Pancreas (tissue), 10 donors: ENCODE measurements around the gene NOL4L. TPM values are rescaled to one million over a fixed set of nuclear protein-coding genes. Genes with fewer than 3 reads are reported as not detected.

Experiments
- ATAC-seq, 4 donors: fragments of 200-7000 bp; cut with Tn5 transposase; one replicate each; pipeline versions ENCODE4 v1.8.0 to v1.9.1; 2020; ENCODE audit warnings: mild to moderate bottlenecking in 4 of 4, moderate library complexity in 4 of 4
- DNase-seq, 6 donors: peaks; one replicate each; pipeline ENCODE4 v3.0.0-alpha.2; 2020
- FAIRE-seq: peaks from 2 replicates; lab custom pipeline; 2012; peaks lifted over from hg19 to GRCh38; lab: Jason Lieb, UNC
- H3K27ac ChIP-seq, 4 donors: fragments of 200-600 bp; sonication (generic); 1 replicate in 3 of 4; 2 replicates in 1 of 4; pipeline versions ENCODE4 v1.5.0 to v1.8.0; 2020
- H3K27me3 ChIP-seq, 4 donors: fragments of 200-600 bp; one replicate each; pipeline ENCODE4 v1.8.0; 2021
- H3K36me3 ChIP-seq, 3 donors: fragments of 200-600 bp; sonication (generic) in 1 of 3; one replicate each; pipeline versions ENCODE4 v1.5.0 to v1.8.0; 2020 to 2021
- H3K4me1 ChIP-seq, 3 donors: fragments of 200-600 bp; one replicate each; pipeline ENCODE4 v1.8.0; 2021
- H3K4me3 ChIP-seq, 4 donors: fragments of 200-600 bp; sonication (generic) in 2 of 4; one replicate each; pipeline versions ENCODE4 v1.5.0 to v1.8.0; 2020 to 2021
- H3K9me3 ChIP-seq, 4 donors: fragments of 200-600 bp; one replicate each; pipeline ENCODE4 v1.8.0; 2021
- WGBS, 2 donors: extraction: QIAGEN DNeasy Blood & Tissue Kit; methylation state at CpG; one replicate each; pipeline ENCODE4 v1.1.7; 2013; 5-methylcytosine and 5-hydroxymethylcytosine counted together
- intact Hi-C, 3 donors: fragments of 100-400 bp; cut with DNase I; formaldehyde crosslinking; loops; one replicate each; pipeline versions ENCODE4 v1.11.1 to v1.14.2; 2022
- polyA plus RNA-seq, 2 donors: library from polyadenylated mRNA; stranded (reverse); fragments of 200-250 nt; gene quantifications; one replicate each; pipeline ENCODE4 v1.2.3, GENCODE V29; 2013
- total RNA-seq, 6 donors: library from RNA; stranded (reverse); fragmentation: NEBNext Ultra II Directional in 4 of 6; extraction: Animal tissue kit (Norgen Biotek cat#: 25700) in 4 of 6; gene quantifications; one replicate each; pipeline versions ENCODE4 v1.2.1 to v1.2.4, GENCODE V29; 2021 to 2023
- TF ChIP-seq, protein P1 (sequence below), 4 donors: fragments of 200-600 bp; sonication (generic) in 3 of 4; IDR thresholded peaks; one replicate each; pipeline versions ENCODE4 v1.5.0 to v1.8.0; 2021; ENCODE audit warnings: antibody characterized with exemption in 4 of 4
- donor health status: healthy with polysubstance abuse.
- donor health status: DM: no; HTN: no; CAD: no; lungs with moderate emphysema.
- donor health status: DM: no; HTN: no; CAD: no.
- donor health status: control.
- donor health status: control.
- donor health status: Bipolar disorder and iron deficiency.
- donor health status: DM: yes; HTN: yes; CAD: no.
- donor health status: DM: no; HTN: no; CAD: no.
- donor health status: DM: no; HTN: no; CAD: no.
- donor health status: DM: yes; HTN: yes; CAD: no.

NOL4L gene
- total and polyA plus RNA-seq, 8 donors, result 8.7 to 14.5 (median 10.2) TPM

DNA sequence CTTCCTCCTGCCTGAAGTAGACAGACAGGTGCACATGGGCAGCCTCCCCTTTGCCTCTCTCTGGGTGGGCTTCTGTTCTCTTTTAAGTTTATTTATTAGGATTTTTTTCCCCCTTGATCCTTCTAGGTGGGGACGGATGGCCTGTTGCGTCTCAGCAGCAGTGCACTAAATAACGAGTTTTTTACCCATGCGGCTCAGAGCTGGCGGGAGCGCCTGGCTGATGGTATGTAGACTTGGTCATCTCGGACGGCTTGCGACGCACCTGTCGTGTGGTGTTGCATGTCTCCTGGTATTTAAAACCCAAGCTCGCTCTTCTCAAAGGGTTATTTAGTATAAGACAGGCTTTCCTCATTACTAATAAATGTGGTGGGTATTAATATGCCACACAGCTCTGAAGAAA is 153.7 kb downstream of the NOL4L start:
- 95 to 98% methylated on average over 12 of the region's 12 CpGs for WGBS, 2 donors
- TF ChIP-seq, protein P1, sequence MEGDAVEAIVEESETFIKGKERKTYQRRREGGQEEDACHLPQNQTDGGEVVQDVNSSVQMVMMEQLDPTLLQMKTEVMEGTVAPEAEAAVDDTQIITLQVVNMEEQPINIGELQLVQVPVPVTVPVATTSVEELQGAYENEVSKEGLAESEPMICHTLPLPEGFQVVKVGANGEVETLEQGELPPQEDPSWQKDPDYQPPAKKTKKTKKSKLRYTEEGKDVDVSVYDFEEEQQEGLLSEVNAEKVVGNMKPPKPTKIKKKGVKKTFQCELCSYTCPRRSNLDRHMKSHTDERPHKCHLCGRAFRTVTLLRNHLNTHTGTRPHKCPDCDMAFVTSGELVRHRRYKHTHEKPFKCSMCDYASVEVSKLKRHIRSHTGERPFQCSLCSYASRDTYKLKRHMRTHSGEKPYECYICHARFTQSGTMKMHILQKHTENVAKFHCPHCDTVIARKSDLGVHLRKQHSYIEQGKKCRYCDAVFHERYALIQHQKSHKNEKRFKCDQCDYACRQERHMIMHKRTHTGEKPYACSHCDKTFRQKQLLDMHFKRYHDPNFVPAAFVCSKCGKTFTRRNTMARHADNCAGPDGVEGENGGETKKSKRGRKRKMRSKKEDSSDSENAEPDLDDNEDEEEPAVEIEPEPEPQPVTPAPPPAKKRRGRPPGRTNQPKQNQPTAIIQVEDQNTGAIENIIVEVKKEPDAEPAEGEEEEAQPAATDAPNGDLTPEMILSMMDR (IDR thresholded peaks at IDR 0.05), result no peak
- no peak for FAIRE-seq
- Histone ChIP-seq H3K4me1 (peaks cover 0 to 6% (median 4%) of the 10 kb centered on the region in 3 donors), H3K9me3 (no peaks in the 10 kb centered on the region), H3K36me3 (peaks cover 7 to 74% (median 38%) of the 10 kb centered on the region in 3 donors), H3K4me3 (no peak overlapping the region), H3K27me3 (no peaks in the 10 kb centered on the region), H3K27ac (no peak overlapping the region)
- ATAC-seq, result no peak
- no peak for DNase-seq
- intact Hi-C loops, result no loop called here

DNA sequence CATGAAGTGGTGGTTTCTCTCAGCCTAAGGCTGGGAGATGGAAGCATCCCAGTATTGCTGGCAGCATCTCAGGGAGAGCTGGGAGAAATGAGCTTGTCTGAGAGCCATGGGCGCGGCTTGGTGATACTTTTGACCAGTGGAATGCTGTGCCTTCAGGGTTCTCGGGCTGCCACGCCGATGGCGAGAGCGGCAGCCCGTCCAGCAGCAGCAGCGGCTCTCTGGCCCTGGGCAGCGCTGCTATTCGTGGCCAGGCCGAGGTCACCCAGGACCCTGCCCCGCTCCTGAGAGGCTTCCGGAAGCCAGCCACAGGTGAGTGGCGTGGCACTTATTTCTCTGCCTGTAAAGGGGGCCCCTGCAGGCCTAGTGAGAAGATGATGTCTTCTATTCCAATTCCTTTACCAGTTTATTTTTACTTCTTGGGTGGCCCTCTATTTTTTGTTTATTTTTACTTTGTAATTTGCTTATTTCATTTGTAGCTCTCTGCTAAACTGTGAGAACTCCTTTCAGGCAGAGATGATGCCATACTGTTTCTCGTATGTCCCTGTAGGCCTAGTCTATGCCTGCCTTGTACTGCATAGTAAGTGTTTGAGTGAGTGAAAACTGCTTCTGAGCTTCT is 155.3 kb downstream of the NOL4L start:
- Histone ChIP-seq H3K27me3 (no peaks in the 10 kb centered on the region), H3K9me3 (no peaks in the 10 kb centered on the region), H3K4me3 (no peak overlapping the region), H3K36me3 (peaks cover 6 to 60% (median 30%) of the 10 kb centered on the region in 3 donors), H3K27ac (no peak overlapping the region), H3K4me1 (peaks cover 0 to 6% (median 4%) of the 10 kb centered on the region in 3 donors)
- WGBS, 2 donors, result 95 to 96% methylated on average over 16 of the region's 16 CpGs
- DNase-seq, result no peak
- TF ChIP-seq, protein P1 (IDR thresholded peaks at IDR 0.05), result no peak
- intact Hi-C loops, result no loop called here
- no peak for ATAC-seq
- no peak for FAIRE-seq

DNA sequence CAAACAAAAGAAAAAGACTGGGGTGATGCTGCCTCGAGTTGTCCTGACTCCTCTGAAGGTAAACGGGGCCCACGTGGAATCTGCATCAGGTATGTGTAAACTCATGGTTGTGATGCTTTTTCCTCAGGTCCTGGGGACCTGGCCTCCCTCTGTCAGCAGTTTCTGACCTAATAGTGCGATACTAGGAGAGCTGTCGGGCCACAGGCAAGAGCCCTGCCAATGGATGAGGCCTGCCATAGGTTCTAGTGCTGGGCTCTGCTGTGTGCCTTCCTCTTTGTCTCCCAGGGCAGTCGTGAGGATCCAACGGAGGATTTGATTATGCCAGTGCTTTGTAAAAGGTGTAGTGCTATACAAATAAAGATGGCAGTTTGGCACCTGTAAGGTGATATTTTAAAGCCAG is 155.8 kb downstream of the NOL4L start:
- intact Hi-C loops, result no loop called here
- H3K27me3 ChIP-seq, result no peaks in the 10 kb centered on the region
- WGBS, 2 donors, result 84 to 88% methylated on average over 7 of the region's 7 CpGs
- FAIRE-seq, result no peak
- peaks cover 4 to 55% (median 25%) of the 10 kb centered on the region in 3 donors for H3K36me3 ChIP-seq
- H3K9me3 ChIP-seq, result no peaks in the 10 kb centered on the region
- no peak overlapping the region for H3K27ac ChIP-seq
- DNase-seq, result no peak
- peaks cover 0 to 6% (median 4%) of the 10 kb centered on the region in 3 donors for H3K4me1 ChIP-seq
- ATAC-seq, result no peak
- no peak overlapping the region for H3K4me3 ChIP-seq
- TF ChIP-seq, protein P1 (IDR thresholded peaks at IDR 0.05), result no peak

DNA sequence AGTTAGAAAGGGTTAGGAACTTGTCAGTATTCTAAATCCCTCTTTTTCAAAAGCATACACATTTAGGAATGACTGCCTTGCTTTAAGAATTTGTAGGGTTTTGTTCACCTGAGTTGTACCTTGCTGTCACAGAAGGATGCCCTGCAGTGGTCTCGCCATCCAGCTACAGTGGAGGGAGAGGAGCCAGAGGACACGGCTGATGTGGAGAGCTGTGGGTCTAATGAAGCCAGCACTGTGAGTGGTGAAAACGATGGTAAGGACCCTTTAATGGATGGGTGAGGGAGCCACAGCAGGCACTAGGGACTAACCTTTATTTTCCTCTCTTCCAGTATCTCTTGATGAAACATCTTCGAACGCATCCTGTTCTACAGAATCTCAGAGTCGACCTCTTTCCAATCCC is 157.1 kb downstream of the NOL4L start:
- intact Hi-C loops, result no loop called here
- TF ChIP-seq, protein P1 (IDR thresholded peaks at IDR 0.05), result no peak
- Histone ChIP-seq H3K9me3 (no peaks in the 10 kb centered on the region), H3K4me1 (peaks cover 0 to 6% (median 4%) of the 10 kb centered on the region in 3 donors), H3K36me3 (peaks cover 4 to 41% (median 15%) of the 10 kb centered on the region in 3 donors), H3K4me3 (no peak overlapping the region), H3K27me3 (no peaks in the 10 kb centered on the region), H3K27ac (no peak overlapping the region)
- ATAC-seq, result no peak
- no peak for DNase-seq
- no peak for FAIRE-seq
- WGBS, 2 donors, result 90 to 93% methylated on average over 6 of the region's 6 CpGs

DNA sequence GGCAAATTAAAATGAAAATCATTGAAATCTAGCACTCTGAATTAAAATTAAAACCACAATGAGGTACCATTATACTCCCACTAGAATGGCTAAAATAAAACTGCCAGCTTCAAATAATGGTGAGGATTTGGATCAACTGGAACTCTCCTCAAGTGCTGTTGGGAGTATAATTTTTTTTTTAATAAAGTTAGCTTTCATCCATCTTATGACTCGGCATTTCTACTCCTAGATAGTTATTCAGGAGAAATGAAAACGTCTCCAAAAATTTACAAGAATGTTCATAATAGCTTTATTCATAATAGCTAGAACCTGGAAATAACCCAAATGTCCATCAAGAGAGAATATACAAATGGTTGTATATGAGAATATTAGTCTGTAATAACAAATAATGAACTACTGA is 163.8 kb downstream of the NOL4L start:
- intact Hi-C loops, result no loop called here

More for the DNA sequence above, 163.8 kb downstream of the NOL4L start:
- Histone ChIP-seq H3K36me3 (no peaks in the 10 kb centered on the region), H3K9me3 (no peaks in the 10 kb centered on the region), H3K27me3 (no peaks in the 10 kb centered on the region), H3K4me1 (no peaks in the 10 kb centered on the region), H3K4me3 (no peak overlapping the region), H3K27ac (no peak overlapping the region)
- FAIRE-seq, result no peak
- TF ChIP-seq, protein P1 (IDR thresholded peaks at IDR 0.05), result no peak
- ATAC-seq, result no peak
- no peak for DNase-seq
- WGBS, 2 donors, result 42 to 62% methylated on average over 2 of the region's 2 CpGs
